Stimulated activated CD8-positive, alpha-beta memory T cell treated with anti-CD3 and anti-CD28 coated beads, Interleukin-7, amount 100 ng/mL, for 4 hours (primary cell): Measurements from ENCODE around the gene FAM50A.
"Not testable (repeated sequence)": the region's sequence is repeated elsewhere in the genome, so short reads cannot be mapped to it uniquely, and the experiment has no call there.

ENCODE experiments used
- DNase-seq, 2 donors: peaks; one replicate each; pipeline ENCODE4 v3.0.0-alpha.2; 2020; ENCODE audit warnings: low read depth in 2 of 2

Gene FAM50A

GRCh38 chrX:154443992-154444754, at the start of gene FAM50A:
TSS of gene FAM50A (plus strand) at chrX:154444141. CDS start at chrX:154444236, 95 bp downstream.
- DNase-seq = peak in 1 of 2 donors; percentile 68

- DNase-seq = not testable (repeated sequence)
Observed at GRCh38 chrX:154396363-154396762, 47.6 kb upstream of the FAM50A start.

GRCh38 chrX:154396973-154397887, 46.7 kb upstream of the FAM50A start:
- peak; percentile 31 to 68 for DNase-seq

GRCh38 chrX:154397888-154398667, 45.9 kb upstream of the FAM50A start, which contains the start of gene RPL10:
TSS of gene RPL10 (plus strand) at chrX:154398377. CDS start at chrX:154398520, 143 bp downstream.
- DNase-seq = peak; percentile 85

- DNase-seq = peak; percentile 66 to 73
Observed at GRCh38 chrX:154398668-154399526, 45.0 kb upstream of the FAM50A start.

GRCh38 chrX:154399527-154400368, 44.2 kb upstream of the FAM50A start:
- no peak for DNase-seq

- not testable (repeated sequence) for DNase-seq
Observed at GRCh38 chrX:154400369-154400817, 43.5 kb upstream of the FAM50A start.

- no peak for DNase-seq
Observed at GRCh38 chrX:154401045-154401799, 42.7 kb upstream of the FAM50A start.

GRCh38 chrX:154401918-154402621, 41.9 kb upstream of the FAM50A start:
- no peak for DNase-seq

- DNase-seq = no peak
Observed at GRCh38 chrX:154402622-154403127, 41.3 kb upstream of the FAM50A start.

GRCh38 chrX:154403192-154403591, 40.7 kb upstream of the FAM50A start:
- no peak for DNase-seq

- DNase-seq = no peak
Observed at GRCh38 chrX:154403858-154404257, 40.1 kb upstream of the FAM50A start.

- no peak for DNase-seq
Observed at GRCh38 chrX:154404625-154405192, 39.2 kb upstream of the FAM50A start.

- no peak for DNase-seq
Observed at GRCh38 chrX:154408659-154409221, 35.2 kb upstream of the FAM50A start.

- DNase-seq = peak in 1 of 2 donors; percentile 38
Observed at GRCh38 chrX:154409222-154409871, 34.6 kb upstream of the FAM50A start, which contains the start of gene DNASE1L1. TSS of gene DNASE1L1 (minus strand) at chrX:154409254. CDS start at chrX:154405568, 3,686 bp downstream.

- DNase-seq = peak in 1 of 2 donors; percentile 44
Observed at GRCh38 chrX:154411981-154412340, 32.0 kb upstream of the FAM50A start.

- no peak for DNase-seq
Observed at GRCh38 chrX:154412468-154412867, 31.5 kb upstream of the FAM50A start.
